ENCODE measurements around the gene IRF3.

The IRF3 gene

DNA sequence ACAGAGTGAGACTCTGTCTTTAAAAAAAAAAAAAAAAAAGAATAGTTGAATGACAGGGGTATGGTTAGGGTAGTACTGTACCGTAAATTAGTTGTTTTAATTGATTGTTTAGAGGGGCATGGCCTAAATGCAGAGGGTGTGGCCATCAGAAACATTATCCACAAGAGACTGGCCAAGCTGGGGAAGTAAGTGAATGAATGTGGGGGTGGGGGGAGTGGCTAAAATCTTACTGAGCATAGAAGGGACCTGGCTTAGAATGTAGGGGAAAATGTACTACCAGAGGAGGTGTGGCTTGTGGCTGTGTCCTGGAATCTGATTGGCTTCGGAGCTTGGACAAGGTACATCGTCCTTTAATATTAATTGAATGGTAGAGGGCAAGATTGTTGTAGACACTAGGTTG lies 3.9 kb upstream of the IRF3 start:
- no peak for DNase-seq (ENCODE audit: low spot score)

DNA sequence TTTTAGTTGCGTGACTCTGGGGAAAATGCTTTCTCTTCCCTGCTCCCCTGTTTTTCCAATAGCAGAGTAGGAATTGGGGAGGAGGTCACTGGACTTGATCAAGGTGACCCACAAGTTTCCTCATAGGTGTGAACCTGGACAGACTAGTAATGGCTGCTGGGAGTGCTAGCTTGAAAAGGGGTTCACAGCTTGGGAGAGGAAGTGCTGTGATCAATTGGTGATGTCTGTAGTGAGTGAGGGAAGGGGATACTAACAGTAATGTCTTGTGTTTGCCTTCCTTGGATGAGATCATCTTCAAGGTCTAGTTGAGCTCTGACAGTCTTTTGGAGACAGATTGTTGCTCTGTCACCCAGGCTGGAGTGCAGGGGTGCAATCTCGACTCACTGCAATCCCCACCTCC lies 1.8 kb upstream of the IRF3 start:
- no peak for DNase-seq (ENCODE audit: low spot score)

DNA sequence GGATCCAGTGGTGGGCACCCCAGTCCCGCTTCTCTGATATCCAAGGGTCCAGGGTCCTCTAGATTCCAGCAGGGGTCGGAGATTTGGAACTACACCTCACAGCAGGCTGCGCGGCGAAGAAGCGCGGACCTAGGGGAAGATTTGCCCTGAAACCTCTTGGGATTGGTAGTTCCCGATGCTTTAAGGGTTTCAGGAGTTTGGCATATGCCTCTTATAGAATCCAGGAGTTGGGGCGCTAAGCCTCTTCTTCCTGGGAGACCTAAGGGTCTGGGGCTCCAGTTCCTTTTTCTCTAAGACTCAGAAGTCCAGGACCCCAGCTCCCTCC lies 425 bp upstream of the IRF3 start:
- DNase-seq (ENCODE audit: low spot score) = no peak

DNA sequence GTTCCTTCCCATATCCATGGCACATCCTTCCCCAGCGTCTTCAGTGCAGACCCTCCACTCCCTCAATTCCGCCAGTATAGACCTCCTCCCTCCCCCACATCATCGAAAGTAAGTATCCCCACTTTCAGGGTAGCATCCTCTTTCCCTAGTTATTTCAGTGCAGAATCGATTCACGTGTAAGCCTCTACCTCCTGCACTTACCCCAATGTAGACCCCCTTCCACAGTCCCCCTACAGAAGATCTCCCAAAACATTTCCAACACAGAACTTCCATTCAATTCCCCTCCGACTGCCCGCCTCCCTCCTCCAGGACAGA lies 664 bp downstream of the IRF3 start:
- DNase-seq (ENCODE audit: low spot score) = no peak

DNA sequence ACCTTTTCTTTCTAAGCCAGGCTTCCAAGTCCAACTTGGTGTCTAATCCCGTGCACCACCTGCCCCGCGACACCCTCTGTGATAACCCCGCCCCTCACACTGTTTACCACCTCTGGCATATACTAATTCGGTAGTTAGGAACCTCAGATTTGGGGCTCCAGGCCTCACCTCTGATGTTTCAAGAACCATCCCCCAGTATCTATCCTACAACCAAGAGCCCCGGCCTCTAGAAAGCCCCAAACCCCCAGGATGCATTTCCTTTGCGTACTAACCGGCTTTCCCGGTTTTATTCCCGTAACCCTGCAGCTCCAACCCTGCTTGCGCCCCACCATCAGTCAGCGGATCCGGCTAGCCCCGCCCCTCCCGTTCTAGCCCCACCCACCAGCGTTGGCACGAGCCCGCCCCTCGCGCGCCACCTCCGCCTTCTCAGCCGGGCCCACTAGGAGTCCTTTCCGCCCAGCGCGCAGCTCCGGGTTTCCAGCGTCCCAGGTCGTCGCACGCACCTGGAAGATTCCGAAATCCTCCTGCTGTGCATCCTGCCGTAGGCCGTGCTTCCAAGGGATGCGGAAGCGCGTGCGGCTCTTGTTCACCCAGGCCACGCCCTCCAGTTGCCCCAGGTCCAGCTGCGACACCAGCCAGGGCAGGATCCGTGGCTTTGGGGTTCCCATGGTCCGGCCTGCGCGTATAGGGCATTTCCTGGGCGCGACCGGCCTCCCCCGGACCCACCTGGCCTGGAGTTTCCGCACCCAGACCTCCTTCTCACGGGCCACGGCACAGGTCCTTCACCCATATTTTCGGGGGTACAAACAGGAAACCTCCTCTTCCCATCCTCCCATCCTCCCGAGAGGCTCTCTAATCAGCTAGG lies 1.3 kb downstream of the IRF3 start:
- DNase-seq (ENCODE audit: low spot score) = peak; percentile 86

DNA sequence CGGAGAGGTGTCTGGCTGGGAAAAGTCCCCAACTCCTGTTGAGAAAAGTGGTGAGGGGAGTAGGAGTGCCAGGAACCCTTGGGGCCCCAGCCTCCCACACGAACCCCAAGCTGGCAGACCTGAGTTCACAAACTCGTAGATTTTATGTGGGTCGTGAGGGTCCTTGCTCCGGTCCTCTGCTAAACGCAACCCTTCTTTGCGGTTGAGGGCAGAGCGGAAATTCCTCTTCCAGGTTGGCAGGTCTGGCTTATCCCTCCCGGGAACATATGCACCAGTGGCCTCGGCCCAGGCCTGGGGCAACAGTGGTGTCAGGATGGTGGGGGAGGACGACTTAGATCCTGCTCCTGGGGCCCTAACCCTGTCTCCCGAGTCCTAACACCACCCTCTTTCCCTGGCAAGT lies 2.4 kb downstream of the IRF3 start:
- DNase-seq (ENCODE audit: low spot score) = no peak

DNA sequence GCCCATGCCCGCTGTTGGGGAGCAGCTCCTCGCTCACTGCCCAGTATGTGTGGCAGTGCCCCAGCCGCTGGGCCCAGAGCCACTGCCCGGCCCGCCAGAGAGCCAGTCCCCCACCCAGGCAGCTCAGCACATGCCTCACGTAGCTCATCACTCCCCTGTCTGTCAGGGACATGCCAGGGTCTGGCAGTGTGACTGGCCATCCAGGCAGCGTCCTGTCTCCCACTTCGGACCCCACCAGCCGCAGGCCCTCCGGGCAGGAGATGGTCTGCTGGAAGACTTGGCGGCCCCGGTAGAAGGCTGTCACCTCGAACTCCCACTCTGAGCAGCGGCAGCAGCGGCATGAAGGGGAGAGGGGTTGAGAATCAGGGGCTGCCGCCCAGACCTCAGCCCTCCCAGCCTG lies 3.6 kb downstream of the IRF3 start:
- DNase-seq (ENCODE audit: low spot score) = no peak

DNA sequence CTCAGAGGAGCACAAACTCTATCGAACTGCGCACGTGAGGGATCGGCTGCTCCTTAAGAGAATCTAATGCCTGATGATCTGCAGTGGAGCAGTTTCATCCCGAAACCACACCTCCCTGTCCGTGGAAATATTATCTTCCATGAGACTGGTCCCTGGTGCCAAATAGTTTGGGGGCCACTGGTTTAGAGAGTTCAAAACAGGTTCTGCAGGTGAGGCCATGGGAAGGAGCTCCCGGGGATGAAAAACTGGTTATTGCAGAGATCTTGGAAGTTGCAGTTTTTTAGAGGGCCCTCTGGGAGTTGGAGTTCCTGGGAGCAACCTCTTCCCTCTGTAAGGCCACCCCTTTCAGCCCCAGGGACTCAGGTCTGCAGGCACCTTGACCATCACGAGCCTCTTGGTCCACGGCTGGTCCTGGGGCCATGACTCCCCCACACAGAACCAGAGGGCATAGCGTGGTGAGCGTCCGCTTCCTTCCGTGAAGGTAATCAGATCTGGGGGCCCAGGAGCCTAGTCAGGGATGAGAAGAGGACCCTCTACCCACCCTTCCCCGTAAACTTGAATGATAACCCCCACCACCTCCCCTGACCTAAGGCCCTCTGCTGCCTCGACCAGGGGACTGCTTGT lies 5.2 kb downstream of the IRF3 start:
- DNase-seq (ENCODE audit: low spot score) = no peak

DNA sequence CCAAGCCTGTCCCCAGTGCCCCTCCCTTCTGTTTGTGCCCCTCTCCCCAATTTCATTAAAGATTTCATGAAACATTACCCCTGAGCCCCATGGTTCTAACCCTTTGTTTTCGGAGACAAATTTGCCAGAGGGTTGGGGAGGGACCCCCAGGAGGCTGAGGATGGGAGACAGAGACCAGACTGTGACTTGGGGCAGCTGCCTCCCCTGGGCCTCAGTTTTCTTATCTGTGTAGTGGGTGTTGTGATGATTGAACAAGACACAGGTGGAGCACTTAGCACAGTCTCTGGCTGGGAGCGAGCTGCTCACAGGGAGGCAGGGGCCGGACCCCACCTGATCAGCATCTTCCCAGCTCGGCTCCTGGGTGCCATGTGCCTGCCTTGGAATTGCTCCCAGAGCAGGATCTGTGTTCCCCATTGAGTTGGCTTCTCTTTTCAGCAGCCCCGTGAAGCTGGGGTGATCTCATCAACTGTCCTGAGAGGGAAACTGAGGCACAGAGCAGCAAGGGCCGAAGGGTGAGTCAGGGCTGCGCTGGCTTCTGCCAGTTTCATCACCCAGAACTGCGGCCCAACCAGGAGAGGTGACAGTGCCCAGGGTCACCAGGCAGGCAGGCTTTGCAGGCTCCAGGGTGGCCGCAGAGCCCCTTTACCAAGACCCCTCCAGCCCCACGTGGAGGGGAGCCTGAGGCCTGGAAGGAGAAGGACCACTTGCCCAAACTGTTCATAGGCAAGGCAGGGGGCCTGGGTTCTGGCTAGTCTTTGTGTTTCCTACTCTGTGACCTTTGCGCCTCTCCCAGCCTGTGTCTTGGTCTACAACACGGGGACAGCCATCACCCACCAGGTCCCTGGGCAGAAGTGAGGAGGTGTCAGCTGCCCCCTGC lies 6.9 kb downstream of the IRF3 start:
- no peak for DNase-seq (ENCODE audit: low spot score)

DNA sequence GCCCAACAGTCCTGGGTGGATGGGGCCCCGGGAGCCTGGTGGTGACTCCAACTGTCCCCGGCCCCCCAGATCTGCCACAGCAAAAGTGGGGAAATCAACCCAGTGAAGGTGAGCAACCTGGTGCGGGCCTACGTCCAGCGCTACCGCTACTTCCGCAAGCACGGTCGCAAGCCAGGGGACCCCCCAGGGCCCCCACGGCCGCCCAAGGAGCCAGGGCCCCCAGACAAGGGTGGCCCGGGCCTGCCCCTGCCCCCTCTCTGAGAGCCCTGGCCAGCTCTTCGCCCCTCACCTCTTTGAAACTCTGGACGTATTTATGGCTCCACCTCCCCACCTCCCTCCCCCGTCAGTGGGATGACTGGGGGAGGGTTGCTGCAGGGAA lies 7.5 kb downstream of the IRF3 start:
- DNase-seq (ENCODE audit: low spot score) = no peak

DNA sequence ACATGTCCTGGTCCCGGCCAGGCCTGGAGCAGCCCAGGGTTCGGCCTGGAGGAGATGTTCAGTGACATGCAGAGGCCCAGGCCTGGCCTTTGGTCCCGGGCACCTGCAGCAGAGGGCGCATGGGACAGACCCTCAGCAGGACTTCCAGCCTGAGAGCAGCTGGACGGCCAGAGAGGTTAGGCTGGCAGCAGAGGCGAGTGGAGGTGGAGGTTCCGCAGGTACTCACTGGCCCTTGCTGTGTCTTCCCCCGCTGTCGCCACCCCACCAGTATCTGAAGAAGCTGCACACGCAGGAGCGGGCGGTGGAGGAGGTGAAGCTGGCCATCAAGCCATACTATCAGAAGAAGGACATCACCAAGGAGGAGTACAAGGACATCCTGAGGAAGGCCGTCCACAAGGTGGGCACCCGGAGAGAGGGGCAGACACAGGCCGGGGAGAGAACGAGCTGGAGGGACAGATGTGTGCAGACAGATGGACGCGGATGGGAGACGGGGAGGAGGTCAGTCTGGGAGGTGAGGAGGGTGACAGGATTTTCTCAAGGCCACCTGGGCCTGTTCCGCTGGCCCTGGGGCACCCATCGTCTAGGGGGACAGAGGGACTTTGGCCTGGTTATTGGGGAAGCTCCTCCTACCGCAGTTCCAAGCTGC lies 8.0 kb downstream of the IRF3 start:
- no peak for DNase-seq (ENCODE audit: low spot score)

DNA sequence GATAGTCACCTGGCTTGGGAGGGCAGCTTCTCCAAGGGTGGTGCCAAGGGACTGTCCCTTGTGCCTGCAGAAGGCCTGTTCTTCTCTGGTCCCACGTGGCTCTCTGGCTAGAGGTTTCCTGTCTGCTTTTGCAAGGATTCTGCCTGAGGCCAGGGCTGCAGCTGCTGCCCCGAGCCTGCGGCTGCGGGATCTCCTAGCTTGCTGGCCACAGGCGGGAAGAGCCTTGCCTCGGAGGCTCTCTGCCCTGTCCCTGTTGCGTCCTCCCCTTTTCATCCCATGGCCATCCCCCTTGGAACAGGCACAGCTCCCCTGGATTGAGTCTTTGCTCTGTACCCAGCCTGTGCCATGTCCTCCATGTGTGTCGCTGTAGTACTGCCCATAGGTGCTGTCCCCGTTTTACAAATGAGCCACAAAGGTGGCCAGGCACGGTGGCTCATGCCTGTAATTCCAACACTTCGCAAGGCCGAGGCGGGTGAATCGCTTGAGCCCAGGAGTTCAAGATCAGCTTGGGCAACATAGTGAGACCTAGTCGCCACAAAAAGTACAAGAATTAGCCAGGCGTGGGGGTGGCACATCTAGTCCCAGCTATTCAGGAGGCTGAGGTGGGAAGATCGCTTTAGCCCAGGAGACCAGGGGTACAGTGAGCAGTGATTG lies 9.1 kb downstream of the IRF3 start:
- DNase-seq (ENCODE audit: low spot score) = no peak

DNA sequence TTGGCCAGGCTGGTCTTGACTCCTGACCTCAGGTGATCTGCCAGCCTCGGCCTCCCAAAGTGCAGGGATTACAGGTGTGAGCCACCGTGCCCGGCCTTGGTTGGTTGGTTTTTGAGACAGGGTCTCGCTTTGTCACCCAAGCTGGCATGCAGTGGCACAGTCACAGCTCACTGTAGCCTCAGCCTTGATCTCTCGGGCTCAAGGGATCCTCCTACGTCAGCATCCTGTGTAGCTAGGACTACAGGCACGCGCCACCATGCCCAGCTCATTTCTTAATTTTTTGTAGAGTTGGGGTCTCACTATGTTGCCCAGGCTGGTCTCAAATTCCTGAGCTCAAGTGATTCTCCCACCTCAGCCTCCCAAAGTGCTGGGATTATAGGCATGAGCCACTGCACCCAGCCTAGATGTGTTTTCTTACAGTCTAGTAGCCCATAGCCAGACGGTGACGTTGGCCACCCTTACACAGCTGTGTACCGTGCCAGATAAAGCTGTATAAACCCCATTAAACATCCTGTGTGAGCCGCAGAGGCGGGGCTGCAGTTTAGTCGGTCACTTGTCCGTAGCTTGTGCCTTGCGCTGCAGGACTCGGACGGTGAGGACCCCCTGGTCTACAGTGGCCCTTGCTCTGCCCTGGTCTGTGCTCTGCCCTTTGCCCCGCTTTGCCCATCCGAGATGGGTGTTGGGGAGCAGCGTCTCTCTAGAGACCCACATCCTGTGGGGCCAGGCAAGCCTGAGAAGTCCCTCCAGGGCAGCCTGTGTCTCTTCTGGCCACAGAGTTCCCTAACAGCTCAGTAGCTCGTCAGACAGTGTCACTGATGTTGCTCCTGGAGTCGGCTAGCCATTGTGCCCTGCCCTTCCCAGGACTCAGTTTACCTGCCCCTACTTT lies 9.8 kb downstream of the IRF3 start:
- DNase-seq (ENCODE audit: low spot score) = no peak

DNA sequence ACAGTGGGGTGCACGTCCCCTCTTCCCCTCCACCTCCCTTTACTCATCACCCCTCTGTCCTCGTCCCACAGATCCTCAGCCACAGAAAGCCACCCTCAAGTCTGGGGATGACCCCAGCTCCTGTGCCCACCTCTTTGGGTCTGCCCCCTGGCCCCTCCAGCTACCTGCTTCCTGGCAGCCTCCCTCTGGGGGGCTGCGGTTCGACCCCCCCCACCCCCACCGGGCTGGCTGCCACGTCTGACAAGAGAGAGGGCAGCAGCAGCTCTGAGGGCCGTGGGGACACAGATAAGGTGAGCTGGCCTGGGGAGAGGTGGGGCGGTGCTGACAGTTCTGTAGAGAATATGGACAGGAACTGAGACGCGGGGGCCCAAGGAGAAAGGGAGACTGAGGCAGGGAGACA lies 11.1 kb downstream of the IRF3 start:
- DNase-seq (ENCODE audit: low spot score) = no peak

DNA sequence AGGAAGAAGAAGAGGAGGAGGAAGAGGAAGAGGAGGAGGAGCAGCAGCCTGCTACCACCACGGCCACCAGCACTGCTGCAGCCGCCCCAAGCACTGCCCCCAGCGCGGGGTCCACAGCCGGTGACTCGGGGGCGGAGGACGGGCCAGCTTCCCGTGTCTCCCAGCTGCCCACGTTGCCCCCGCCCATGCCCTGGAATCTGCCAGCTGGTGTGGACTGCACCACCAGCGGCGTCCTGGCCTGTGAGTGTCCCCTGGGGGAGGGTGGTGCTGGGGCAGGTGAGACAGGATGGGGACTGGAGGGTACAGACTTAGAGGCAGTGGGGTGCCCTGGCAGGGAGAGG lies 12.2 kb downstream of the IRF3 start:
- no peak for DNase-seq (ENCODE audit: low spot score)

DNA sequence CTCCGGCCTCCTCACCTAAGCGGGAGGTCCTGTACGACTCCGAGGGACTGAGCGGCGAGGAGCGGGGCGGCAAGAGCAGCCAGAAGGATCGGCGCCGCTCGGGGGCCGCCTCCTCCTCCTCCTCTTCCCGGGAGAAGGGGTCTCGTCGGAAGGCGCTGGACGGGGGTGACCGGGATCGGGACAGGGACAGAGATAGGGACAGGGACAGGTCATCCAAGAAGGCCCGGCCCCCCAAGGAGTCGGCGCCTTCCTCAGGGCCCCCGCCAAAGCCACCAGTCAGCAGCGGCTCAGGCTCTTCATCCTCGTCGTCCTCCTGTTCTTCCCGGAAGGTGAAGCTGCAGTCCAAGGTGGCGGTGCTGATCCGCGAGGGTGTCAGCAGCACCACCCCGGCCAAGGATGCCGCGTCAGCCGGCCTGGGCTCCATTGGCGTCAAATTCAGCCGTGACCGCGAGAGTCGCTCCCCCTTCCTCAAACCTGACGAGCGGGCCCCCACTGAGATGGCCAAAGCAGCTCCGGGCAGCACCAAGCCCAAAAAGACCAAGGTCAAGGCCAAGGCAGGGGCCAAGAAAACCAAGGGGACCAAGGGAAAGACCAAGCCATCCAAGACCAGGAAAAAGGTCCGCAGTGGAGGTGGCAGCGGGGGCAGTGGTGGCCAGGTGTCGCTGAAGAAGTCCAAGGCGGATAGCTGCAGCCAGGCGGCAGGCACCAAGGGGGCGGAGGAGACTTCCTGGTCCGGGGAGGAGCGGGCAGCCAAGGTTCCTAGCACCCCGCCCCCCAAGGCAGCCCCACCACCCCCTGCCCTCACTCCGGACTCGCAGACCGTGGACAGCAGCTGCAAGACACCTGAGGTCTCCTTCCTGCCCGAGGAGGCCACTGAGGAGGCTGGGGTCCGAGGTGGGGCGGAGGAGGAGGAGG lies 12.8 kb downstream of the IRF3 start:
- no peak for DNase-seq (ENCODE audit: low spot score)

DNA sequence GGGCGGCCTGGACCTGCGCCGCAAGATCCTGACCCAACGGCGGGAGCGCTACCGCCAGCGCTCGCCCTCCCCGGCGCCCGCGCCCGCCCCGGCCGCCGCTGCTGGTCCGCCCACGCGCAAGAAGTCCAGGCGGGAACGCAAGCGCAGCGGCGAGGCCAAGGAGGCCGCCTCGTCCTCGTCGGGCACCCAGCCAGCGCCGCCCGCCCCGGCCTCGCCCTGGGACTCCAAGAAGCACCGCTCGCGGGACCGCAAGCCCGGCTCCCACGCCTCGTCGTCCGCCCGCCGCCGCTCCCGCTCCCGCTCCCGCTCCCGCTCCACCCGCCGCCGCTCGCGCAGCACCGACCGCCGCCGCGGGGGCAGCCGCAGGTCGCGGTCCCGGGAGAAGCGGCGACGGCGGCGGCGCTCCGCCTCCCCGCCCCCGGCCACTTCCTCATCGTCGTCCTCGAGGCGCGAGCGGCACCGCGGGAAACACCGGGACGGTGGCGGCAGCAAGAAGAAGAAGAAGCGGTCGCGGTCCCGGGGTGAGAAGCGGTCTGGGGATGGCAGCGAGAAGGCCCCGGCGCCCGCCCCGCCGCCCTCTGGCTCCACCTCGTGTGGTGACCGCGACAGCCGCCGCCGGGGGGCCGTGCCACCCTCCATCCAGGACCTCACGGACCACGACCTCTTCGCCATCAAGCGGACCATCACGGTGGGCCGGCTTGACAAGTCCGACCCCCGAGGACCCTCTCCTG lies 13.7 kb downstream of the IRF3 start:
- DNase-seq (ENCODE audit: low spot score) = no peak

DNA sequence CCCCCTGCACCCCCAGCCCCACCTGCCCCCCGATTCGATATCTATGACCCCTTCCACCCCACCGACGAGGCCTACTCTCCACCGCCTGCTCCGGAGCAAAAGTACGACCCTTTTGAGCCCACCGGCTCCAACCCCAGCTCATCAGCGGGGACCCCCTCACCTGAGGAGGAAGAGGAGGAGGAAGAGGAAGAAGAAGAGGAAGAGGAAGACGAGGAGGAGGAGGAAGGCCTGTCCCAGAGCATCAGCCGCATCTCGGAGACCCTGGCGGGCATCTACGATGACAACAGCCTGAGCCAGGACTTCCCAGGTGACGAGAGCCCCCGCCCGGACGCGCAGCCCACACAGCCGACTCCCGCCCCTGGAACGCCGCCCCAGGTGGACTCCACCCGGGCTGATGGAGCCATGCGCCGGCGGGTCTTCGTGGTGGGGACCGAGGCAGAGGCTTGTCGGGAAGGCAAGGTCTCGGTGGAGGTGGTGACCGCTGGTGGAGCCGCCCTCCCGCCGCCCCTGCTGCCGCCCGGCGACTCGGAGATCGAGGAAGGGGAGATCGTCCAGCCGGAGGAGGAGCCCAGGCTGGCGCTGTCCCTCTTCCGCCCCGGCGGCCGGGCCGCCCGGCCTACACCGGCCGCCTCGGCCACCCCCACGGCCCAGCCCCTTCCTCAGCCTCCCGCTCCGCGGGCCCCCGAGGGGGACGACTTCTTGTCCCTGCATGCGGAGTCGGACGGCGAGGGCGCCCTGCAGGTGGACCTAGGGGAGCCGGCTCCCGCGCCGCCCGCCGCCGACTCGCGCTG lies 14.4 kb downstream of the IRF3 start:
- DNase-seq (ENCODE audit: low spot score) = no peak

DNA sequence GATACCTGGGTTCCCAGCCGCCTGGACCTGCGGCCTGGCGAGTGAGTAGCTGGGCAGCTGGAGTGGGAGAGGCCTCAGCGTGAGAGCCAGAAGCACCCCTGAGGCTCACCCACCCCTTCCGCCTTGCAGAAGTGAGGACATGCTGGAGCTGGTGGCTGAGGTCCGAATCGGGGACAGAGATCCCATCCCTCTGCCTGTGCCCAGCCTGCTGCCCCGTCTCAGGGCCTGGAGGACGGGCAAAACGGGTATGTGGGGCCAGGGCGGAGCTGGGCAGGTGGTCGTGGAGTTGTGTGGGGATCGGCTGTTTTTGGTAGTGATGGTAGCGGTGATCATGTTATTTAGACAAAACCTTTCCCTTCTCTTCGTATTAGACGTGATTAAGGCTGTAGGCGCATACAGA lies 19.1 kb downstream of the IRF3 start:
- DNase-seq (ENCODE audit: low spot score) = no peak

All from COLO829 (cell line).